ENCODE measurements around the gene CD82.
A peak's percentile ranks its signal among the peaks of the same experiment; 100 is the strongest.

Gene CD82

DNA sequence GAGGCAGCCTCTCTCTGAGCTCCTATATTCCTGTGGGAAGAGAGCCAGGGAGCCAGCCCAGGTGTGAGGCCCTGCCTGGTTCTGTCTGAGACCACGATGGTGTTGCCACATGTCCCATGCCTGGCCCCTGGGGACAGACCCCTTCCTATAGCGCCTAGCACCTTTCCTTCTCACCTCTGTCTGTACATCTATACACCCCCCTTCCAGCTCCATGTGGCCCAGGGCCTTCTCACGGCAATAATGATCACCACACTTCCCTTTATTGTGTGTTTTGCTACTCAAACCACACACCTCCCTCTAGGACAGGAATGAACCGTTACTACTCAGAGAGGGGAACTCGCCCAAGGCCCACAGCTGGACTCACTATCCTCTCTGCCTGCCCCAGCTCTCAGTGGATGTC is 12.8 kb downstream of the CD82 start:
- DNase-seq, result no peak

DNA sequence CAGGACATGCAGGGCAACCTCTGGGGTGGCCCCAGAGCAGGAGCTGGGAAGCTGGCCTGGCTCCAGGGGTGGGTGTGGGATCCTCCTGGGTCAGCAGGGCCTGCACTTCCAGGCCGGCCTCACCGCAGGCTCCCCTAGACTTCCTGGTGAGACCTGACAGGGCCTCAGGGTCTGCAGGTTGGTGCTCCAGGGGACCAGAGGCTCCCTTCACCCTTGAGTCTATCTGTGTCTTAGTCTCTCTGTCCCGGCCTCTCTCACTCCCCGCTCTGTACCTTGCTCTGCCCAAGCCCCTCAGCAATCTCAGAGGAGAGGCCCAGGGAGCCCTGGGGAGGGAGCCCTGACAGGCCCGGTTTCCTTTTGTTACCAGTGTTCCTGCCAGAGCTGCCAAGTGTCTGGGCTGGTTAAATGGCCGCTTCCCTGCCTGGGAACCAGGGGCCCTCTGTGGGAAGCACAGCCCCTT is 13.9 kb downstream of the CD82 start:
- DNase-seq, result no peak

DNA sequence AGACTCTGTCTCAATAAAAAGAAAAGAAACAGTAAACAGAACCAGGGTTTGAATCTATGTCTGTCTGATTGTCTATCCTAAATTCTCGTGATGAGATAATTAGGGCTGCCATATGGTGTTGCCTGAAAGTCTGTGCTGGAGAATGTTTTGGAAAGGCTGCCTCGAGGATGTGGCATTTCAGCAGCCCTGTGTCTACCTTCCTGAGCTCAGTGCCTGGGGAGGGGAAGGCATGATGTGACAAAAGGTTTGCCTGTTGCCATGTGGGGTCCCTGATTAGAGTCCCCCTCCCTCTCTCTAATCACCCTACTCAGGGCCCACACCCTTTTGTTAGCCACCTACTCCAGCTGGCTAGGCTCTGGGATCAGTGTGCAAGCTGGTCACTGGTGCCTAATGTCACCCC is 15.2 kb downstream of the CD82 start:
- DNase-seq, result no peak

DNA sequence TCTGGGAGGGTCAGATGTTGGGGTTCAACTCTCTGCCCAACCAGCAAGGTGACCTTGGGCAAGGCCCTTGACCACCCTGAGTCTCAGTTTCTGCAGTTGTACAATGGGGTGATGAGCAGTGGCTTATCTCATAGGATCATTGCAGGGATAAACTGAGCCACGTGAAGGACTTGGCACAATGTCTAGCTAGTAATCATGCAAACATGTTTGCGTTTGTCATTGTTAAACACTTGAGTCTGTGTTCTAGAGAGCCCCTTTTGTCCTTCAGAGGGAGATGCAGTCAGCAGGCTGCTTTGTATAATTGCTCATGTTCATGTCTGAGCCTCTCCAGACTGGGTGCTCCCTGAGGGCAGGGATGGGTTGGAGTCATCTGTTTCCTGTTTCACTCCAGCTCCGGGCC is 15.8 kb downstream of the CD82 start:
- DNase-seq, result no peak

DNA sequence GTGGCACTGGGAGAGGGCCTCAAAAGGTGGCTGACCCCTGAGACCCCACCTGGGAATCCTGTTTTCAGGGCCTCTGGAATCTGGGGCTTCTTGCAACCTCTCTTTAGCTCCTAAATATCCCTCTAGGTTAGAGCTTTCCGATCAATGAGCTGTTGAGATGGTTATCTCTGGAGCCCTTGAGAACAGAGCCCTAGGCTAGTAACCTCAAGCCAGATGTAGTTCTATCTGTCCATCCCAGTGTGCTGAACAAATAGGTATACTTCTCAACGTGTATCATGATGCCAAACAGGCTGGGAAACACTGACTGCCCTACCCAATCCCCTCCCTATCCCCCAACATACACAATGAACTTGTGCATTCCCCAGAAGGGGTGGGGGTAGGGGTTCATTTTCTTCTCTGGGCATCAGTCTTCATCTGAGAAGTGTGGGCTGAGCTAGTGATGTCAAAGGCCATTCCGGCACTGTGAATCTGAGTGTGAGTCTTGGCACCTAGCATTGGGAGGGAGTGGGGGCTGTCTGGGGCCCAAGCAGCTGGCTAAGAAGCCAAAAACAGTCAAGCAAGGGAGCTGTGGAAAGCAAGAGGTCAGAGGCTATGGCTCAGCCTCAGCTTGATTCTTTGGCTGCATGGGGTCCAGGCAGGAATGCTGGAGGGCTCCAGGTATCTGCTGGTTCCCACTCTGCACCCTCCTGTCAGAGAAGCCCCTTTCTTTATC is 17.3 kb downstream of the CD82 start:
- no peak for DNase-seq

DNA sequence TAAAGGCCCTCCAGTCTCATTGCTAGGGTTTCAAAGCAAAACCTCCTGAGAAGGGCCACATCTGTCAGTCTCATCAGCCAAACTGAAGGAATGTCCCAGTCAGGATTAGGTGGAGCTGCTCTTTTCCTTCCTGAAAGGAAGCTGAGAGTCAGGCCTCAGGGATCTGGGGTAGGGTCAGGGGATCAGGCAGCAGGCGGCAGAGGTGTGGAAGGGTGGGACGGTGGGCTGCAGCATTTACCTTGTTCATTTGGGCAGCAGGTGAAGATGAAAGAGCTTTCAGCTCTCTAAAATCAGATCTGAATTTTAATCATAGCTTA is 17.8 kb downstream of the CD82 start:
- DNase-seq, result no peak

DNA sequence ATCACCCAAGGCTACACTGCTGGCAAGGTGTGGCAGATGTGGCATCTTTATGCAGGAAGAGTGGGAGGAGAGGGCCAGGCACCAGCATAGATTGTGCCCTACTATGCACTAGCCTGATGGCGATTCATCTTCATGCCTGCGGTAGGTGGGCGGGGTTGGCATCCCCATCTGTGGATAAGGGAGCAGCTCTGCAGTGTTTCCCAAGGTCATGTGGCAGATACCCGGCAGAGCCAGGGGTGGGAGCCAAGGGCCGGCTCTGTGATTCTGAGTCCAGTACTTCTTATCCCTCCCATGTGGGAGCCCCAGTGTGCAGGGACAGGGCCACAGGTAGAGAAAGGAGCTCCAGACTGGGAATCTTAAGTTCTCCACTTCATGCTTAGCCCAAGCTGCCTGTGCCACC is 20.0 kb downstream of the CD82 start:
- no peak for DNase-seq

DNA sequence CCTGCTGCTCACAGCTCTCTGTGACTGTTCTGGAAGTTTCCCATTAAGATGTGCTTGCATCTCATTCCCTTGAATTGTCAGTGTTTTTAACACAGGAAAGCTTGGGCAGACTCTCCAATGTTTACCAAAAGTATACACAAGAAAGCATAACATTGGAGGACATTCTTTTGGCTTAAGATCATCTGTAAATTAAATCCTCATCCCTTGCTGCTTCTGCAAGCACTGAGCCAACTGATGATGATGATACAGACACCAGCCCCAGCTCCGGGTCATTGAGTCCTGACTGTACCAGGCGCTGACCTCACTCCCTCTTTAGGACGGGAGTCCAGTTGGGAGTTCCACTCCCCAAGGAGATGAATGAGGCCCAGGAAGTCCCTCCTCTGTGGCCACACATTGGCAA is 23.8 kb downstream of the CD82 start:
- peak; percentile 71 for DNase-seq

DNA sequence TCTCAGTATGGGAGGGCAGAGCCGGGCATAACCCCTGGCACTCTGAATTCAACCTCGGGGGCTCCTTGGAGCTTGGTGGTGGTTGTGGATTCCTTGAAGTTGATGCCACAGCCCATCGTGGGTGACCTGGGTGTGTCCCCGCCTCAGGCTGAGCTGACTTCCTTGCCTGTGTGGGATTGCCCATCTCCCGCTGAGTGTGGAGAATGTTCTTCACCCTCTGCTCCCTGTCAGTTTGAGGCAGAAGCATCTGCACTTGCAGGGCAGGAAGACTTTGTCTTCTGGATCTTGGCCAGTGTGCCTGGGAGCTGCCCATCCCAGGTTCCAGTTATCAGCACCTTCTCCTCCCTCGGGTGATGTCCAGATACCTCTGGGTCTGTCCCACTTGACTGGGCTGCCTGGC is 25.3 kb downstream of the CD82 start:
- DNase-seq, result no peak

DNA sequence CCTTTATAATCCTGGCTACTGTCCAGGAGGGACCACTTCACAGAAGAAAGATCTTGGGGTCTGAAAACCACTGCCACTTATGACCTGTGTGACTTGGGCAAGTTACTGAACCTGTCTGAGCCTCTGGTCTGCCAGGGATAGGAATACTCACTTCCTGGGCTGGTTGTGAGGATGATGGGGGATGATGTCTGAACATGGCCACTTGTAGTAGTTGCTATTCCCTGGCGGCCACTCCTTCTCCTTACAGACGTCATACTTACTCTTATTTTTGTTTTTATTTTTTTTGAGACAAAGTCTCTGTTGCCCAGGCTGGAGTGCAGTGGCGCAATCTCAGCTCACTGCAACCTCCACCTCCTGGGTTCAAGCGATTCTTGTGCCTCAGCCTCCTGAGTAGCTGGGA is 26.1 kb downstream of the CD82 start:
- DNase-seq, result no peak

DNA sequence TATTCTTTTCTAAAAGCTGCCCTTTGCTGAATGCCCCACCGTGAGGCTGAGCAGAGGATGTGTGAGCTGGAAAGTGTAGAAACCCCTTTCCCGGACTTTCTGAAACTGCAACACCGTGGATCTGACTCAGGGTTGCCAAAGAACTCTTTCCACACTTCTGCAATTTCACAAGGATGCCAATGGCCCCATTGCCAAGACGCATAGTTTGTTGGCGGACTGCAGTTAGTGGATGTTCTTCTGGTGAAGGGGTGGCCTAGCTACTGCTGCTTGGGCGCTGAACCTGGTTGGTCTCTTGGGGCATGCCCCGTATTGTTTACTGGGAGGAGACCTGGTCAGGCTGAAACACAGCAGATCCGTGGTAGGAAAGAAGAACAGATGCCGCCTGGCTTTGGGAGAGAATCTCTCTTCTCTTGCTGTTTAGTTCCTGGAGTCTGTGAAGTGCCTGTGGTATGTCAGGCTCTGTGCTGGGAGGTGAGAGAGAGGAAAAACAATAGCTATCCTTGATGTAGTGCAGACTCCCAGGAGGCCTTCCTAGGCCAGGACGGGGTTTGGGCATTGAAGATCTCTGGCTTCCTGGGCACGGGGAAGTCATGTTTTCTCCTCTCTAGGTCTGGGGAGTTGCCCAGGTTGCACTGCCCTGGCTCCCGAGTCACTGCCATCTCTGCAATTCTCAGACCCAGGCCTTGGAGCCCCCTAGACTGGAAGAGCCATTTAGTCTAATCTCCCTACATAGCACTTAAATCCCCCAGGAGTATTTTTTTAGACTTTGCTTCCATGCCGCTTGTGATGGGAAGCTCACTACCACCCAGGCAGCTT is 26.9 kb downstream of the CD82 start:
- no peak for DNase-seq

DNA sequence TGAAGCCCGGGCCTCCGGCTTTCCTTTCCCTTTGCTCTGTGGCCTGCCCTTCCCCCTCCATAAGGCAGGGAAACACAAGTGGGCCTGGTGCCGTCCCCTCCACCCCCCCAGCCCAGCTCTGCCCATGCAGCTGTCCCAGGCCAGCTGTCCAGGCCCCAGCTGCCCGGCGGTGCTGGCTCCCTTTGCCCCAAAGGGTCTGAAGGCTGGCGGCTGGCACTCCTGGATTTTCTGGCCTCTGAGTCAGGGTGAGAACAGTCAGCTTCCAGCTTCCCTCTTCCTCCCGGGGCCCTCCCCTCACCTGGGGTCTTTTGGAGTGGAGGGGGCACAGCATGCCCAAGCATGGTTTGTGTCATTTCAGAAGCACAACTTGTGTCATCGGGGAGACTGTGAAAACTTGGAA is 27.8 kb downstream of the CD82 start:
- DNase-seq, result no peak

DNA sequence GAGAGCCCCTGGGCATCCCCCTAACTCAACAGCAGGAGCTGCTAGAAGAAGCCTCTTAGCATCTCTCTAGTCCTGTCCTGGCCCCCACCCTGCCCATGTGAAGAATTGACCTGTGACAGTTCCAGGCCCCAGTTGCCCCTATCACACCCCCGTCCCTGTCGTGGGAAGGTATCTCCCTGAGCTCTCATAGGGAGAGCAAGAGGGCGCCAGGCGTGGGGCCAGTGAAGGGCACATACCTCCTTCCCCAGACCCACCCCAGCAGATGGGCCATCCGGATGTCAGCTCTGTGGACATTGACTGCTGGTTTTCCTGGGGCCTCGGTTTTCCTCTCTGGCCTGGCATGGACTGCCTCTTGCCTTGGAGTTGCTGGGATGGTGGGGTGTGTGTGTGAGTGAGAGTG is 29.5 kb downstream of the CD82 start:
- DNase-seq, result no peak

DNA sequence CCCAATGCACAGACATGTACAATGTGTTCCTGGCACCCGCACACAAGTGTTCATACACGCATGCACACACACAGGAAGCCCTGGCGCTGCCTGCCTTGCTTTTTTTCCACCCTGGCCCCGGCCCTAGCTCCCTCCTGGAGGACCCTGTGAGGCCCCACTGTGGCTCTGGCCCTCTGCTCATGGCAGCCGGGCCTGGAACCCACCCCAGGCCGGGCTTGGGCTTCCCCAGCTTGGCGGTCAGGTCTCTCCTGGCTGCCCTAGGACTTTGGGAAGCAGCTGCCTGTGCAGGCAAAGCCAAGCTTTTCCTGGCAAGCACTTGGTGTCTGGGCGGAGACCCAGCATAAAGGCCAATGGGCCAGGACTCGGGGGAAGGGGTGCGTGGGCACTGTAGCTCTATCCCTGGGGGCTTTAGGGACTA is 30.5 kb downstream of the CD82 start:
- DNase-seq, result no peak

DNA sequence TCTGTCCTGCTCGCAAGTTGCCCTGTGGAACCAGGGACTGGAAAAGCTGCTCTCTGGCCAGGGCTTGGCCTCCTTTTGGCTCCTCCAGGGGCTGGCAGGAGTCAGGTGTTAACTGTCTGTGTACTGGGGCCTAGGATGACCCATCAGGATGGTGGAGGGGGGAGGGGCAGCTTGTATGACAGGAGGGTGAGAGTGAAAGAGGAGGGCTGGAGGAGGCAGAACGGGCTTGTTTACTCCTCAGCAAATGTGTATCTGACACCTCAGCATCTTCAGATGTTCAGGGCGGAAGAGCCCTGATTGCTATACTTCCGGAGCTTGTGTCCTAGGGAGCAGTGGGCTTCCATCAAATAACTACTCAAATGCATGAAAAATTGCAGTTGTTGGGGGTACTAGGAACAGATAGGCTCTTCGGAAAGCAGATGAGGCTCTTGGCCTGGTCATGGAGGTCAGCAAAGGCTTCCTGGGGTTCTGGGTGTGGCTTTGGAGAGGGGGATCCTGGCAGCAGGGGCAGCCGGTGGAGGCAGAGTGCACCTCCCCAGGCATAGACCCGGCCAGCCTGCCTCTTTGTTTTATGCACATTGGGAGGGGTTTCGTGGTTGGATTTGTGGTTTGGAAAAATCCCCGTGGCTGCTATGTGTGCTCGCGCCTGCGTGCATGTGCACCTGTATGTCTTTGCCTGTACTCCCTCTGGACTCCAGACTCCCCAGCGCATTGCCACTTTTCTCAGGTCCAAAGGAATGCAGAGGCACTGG is 31.2 kb downstream of the CD82 start:
- DNase-seq, result no peak

DNA sequence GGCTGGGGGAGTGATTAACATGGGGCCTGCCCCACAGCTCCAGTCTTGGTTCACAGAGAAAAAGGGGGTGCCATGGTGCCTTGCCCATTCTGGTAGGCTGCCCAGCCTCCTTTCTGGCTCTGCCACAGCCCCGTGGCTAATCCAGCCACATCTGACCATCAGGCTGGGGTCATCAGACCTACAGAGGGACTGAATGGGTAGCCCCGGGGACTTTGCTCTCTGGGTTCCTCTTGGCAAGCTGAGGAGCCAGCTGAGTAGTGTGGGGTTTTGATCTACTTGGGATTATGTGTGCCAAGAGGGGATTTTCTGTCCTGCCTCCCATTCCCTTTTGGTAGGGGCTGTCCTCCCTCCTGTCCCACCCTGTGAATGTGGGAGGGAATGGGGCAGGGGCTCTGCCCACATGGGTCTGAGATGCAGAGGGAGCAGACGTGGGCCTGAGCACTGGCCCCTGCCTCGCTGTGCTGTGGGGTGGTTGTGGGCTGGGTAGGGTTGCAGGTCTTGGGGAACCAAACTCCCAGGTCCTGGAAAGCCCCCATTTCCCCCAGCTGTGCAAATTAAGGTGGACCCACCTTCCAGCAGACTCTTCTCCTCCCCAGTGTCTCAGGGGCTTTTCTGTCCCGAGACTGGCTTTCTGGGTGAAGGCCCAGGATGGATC is 32.0 kb downstream of the CD82 start:
- DNase-seq, result no peak

DNA sequence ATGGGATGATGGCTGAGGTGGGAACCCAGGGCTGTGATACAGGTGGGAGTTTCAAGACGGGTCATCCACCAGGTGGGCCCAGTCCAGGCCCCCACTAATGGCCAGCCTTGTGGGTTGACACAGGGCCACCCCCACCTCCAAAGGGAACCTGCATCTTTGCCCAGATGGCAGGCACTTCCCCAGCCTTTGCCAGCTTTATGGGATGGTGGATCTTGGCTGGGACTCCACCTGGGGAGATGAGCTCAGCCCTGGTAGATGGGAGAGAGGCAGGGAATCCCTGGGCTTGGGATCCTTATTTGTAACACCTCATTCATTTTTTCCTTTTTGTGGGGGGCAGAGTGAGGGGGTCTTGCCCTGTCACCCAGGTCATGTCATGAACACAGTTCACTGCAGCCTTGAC is 33.4 kb downstream of the CD82 start:
- no peak for DNase-seq

DNA sequence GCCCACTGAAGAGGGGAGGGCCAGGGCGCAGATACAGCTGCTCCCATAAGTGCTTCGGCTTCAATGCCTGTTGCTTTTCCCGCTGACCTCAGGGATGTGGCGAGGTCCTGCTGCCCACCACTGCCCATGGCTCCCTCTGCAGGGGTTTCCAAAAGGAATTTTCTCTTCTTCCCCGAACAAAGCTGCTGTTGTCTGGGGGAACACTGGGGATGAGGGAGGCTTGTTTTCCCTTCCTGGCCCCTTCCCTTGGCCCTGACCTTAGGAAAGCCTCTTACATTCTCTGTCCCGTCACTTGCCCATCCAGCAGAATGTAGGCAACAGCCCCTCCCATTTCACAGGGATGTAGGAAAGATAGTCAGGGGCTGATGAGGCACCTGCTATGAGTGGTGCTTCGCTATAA is 34.8 kb downstream of the CD82 start:
- no peak for DNase-seq

DNA sequence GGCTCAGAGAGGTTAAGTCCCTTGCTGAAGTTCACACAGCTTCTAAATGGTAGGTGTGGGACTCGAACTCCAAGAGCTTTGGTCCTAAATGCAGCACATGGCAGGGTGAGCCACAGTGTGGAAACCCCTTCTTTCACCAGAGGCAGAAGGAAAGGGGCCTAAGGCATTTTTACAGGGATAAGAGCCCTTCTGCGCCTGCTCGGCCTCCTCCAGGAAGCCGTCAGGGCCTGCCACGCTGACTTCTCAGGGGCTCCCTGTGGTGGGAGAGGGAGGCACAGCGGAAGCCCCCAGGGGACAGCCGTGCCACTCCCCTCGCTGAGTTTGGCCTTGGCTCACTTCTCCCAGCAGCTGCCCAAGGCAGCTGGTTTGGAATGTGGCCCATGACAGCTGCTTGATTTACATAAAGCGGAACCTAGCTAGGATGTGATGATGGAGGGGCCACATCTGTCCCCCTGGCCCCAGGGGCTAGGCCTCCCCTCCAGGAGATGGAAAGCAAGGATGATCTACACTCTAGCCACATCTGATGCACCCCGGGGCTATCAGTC is 35.4 kb downstream of the CD82 start:
- DNase-seq, result no peak

DNA sequence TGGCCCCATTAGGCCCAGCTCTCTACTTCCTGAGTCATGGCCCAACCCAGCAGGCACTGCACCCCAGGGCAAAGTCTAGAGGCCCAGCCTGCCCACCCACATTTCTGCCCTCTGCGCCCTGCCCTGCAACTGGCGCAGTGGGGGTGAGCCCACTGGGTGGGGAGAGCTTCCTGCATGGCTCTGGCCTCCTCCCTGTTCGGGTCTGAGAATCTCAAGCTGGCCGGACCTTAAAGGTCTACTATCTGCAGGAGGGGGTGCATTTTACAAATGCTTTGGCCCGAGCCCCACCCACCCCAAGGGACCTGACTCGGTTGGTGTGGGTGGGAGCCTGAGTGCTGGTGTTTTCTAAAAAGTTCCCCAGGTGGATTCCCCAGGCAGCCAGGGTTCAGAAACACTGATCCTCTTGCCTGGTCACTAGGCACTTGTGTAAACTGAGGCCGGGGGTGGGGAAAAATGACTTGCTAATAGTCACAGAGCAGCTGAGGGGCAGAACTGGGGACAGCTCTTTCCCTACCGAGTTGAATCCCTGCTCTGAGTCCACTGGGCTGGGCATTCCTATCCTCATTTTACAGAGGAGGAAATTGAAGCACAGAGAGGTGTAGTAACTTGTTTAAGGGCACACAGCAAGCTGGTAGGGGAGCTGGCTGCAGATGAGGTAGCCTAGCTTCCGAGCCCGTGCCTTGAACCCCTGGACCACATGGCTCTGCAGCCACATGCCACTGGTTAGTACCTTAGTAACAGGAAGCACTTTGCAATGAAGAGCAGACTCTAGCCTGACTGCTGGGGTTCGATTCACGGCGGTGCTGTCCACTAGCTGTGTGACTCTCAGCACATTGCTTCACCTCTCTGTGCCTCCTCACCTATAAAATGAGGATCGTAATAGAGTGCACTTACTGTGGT is 36.3 kb downstream of the CD82 start:
- DNase-seq, result no peak

DNA sequence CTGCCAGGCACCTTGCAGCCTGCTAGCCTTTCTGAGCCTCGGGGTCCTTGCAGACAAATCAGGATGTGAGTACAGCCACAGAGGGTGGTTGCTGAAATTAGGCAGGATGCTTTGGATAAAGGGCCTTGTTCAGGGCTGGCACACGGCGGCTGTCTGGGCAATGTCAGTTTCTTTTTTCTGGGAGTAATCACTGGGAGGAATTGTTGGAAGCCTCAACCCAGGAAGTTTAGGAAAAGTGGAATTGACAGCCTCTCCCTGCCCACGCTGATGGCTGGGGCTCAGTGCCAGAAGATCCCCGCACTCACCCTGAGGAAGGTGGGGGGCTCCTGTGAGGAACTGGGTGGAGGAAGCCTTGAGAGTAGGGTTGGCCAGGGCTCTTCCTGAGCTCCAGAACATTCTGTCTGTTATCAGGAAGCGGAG is 37.4 kb downstream of the CD82 start:
- DNase-seq, result no peak

DNA sequence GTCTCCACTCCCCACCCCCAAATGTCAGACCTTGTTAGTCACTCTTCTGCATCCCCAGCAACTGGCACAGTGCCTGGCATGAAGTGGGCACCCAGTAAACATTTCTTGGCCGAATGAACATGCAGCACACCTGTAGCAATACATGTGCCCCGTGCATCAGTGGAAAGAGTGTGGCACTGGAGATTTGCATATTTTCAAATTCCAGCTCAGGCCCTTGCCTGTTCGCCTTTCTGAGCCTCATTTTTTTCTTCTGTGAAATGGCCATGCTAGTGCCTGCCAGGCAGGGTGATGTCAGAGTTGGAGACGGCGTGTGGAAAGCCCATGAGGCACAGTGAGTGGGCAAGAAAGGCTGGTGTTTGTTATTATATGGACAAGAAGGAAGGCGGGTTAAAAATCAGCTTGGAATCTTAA is 38.7 kb downstream of the CD82 start:
- DNase-seq, result no peak

Data from HCEC 1CT (cell line).